Stimulated activated CD8-positive, alpha-beta memory T cell treated with anti-CD3 and anti-CD28 coated beads, Interleukin-12 subunit alpha, Interleukin-12 subunit beta, amount 100 ng/mL, for 24 hours (primary cell): ENCODE measurements around the gene FNDC3A.
"Not testable (repeated sequence)": the region's sequence is repeated elsewhere in the genome, so short reads cannot be mapped to it uniquely, and the experiment has no call there.

Source experiments
- DNase-seq: peaks from one replicate; pipeline ENCODE4 v3.0.0-alpha.2; 2020; ENCODE audit errors: extremely low read depth

The FNDC3A gene

GRCh38 chr13:49134305-49134704, 158.6 kb downstream of the FNDC3A start:
- DNase-seq = no peak

GRCh38 chr13:49137138-49137643, 161.5 kb downstream of the FNDC3A start:
- DNase-seq = not testable (repeated sequence)

- DNase-seq = no peak
Observed at GRCh38 chr13:49140910-49141611, 165.3 kb downstream of the FNDC3A start.

GRCh38 chr13:49146950-49147355, 171.2 kb downstream of the FNDC3A start:
- DNase-seq = no peak

DNA sequence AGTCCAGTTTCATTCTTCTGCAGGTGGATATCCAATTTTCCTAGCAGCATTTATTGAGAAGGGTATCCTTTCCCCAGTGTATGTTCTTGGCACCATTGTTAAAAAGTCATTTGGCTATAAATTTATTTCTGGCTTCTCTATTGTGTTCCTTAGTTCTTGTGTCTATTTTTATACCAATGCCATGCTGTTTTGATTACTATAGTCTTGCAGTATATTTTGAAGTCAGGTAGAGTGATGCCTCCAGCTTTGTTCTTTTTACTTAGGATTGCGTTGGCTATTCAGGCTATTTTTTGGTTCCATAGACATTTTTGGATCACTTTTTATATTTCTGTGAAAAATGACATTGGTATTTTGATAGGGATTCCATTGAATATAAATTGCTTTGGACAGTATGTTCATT, 172.7 kb downstream of the FNDC3A start:
- DNase-seq = no peak

DNA sequence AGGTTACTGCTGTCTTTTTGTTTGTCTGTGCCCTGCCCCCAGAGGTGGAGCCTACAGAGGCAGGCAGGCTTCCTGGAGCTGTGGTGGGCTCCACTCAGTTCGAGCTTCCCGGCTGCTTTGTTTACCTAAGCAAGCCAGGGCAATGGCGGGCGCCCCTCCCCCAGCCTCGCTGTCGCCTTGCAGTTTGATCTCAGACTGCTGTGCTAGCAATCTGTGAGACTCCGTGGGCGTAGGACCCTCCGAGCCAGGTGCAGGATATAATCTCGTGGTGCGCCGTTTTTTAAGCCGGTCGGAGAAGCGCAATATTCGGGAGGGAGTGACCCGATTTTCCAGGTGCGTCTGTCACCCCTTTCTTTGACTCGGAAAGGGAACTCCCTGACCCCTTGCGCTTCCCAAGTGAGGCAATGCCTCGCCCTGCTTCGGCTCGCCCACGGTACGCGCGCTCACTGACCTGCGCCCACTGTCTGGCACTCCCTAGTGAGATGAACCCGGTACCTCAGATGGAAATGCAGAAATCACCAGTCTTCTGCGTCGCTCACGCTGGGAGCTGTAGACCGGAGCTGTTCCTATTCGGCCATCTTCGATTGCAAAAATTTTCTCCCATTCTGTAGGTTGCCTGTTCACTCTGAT, 182.4 kb downstream of the FNDC3A start:
- DNase-seq = not testable (repeated sequence)

GRCh38 chr13:49163162-49163561, 187.4 kb downstream of the FNDC3A start:
- not testable (repeated sequence) for DNase-seq

- DNase-seq = no peak
Observed at GRCh38 chr13:49164712-49165111, 189.0 kb downstream of the FNDC3A start.

DNA sequence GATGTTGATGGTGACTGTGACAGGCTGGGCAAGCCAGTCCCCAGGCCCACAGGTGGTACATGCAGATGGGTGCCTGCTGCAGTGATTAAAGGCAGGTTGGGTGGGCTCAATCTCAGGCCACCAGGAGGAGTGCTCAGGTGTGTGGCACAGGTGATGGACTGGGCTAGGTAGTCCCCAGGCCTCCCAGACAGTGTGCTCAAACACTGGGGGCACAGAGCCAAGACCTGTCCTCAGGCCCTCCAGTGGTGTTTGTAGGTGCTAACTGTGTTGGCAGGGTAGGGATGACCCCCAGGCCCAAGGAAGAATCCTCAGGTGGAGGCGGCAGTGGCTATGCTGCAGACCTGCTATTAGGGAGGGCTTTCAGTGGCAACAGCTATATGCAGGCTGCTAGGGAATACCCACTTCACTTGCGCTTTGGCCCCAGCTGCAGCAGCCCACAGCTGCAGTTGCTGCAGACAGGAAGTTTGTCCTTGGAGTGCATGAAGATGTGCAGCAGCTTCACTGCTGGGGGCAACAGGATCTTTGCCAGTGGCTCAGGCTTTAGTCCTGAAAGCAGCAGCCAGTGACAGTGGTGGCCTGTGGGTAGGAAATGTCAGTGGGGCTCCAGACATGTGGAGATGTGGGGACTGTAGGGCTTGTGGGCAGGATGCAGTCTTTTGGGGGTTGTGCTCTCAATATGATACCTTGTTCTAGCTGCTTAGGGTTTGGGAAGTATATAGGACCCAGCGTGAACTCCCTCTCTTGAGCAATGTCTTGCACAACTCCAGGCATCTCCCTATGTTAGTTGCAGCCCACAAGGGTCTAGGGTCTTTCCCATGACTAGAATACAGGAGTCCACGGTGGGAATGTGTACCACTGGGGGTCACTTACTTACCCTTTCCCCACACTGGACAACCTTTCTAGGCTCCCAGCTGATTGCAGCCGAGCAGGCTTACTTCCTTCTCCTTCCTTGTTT, 190.4 kb downstream of the FNDC3A start:
- no peak for DNase-seq

DNA sequence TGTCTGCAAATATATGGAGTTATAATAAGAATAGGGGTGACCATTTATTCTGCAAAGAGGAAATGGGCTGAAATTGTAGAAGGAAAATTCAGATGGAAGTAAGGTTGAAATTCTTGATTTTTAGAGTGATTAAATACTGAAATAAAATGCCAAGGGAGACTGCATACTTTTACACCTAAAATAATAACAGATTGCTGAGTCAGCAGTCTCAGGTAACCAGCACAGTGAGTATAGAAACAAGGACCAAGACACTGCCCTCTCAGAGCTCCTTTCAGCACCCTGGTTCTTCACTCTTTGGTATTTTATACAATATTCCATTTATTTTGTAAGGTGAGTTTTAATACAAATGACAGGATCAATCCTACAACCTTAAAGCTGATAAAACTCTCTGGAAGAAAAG, 195.6 kb downstream of the FNDC3A start:
- DNase-seq = no peak

DNA sequence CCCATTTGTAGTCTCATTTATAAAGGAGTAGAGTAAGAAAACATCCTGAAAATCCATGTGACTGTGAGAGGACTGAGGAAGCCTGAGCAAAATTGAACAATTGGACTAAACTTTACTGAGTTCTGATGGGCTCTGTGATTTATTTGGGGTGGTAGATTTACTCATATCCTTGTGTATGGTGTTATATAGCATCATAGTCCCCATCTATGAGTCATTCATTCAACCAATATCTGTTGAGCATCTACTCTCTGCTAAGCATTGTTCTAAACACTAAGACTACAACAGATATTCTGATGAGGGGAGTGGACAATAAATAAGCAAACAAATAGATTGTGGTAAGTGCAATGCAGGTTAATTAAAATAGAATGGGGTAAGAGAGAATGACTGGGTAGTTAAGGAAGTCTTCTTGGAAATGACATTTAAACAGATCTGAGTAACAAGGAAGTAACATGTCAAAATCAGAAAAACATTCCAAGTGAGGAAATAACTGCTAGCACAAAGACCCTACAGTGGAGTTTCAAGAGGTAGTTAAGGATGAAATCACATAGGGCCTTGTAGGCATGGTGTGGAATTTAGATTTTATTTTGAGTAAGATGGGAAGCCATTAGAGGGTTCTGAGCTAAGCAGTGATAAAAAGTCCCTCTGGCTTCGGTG, 208.1 kb downstream of the FNDC3A start:
- DNase-seq = no peak

- DNase-seq = no peak
Observed at GRCh38 chr13:49184621-49185020, 208.9 kb downstream of the FNDC3A start.

DNA sequence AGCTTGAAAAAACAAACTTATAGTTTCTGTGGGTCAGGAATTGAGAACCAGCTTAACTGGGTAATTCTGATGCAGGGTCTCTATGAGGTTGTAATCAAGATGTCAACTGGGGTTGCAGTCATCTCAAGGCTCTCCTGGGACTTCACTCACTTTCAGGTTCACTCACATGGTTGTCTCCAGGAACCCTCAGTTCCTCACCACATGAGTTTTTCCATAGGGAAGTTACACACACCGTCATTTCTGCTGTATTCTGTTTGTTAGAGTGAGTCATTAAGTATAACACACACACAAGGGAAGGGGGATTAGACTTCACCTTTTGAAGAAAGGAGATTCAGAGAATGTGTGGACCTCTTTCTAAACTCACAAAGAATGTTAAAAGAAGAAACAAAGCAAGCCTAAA, 209.6 kb downstream of the FNDC3A start:
- DNase-seq = no peak

DNA sequence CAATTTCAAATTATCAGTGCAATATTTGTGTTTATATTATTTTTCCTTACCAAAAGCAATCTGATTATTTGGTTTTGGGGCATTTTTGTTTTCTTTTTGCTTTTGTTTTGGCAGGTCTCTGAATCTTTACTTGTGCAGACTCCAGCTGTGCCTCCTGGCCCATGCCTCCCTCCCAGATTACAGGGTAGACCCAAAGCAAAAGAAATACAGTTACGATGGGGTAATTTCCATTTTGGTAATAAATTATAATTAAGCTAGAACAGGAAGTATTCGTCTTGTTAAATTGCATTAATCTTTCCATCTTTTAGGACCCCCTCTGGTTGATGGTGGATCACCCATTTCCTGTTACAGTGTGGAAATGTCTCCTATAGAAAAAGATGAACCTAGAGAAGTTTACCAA, 215.2 kb downstream of the FNDC3A start:
- no peak for DNase-seq

GRCh38 chr13:49206641-49207040, 230.9 kb downstream of the FNDC3A start:
- DNase-seq = no peak

GRCh38 chr13:49208619-49209018, 232.9 kb downstream of the FNDC3A start:
- no peak for DNase-seq

- DNase-seq = no peak
Observed at GRCh38 chr13:49210114-49210513, 234.4 kb downstream of the FNDC3A start.

DNA sequence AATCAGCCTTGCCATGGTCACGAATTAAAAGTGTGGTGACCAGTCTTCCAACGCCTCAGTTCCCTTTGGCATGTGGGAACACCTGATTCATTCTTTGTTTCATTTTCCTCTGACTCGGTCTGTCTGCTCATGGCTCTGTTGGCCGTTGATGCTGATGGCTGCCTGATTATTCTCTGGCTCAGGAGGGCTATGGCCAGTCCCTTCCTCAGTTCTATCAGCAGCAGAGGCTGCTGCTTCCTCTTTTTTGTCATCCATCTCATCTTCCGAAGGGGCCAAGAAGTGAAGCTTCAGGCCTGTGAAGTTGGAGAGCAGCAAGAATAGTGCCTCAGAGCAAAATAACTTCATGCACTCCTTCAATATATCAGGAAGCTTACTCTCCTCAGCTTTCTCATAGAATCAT, 235.0 kb downstream of the FNDC3A start:
- no peak for DNase-seq

DNA sequence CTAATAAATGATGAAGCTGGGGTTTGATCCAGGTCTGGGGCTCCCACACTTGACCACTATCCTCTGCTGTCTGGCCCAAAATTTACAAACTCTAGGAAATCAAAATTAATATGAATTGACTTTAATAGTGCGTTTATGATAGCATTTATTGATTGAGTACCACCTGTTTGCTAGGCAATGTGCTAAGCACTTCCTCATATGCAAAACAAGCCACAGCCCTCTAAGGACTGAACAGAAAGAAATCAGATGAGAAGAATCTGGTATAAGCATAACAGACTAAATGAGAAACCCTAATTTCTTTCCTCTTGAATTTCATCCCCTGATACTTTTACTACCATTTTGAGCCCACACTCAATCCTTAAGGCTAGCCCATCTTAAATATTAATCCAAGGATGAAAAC, 237.8 kb downstream of the FNDC3A start:
- no peak for DNase-seq

GRCh38 chr13:49213997-49214916, 238.5 kb downstream of the FNDC3A start:
- DNase-seq = no peak

DNA sequence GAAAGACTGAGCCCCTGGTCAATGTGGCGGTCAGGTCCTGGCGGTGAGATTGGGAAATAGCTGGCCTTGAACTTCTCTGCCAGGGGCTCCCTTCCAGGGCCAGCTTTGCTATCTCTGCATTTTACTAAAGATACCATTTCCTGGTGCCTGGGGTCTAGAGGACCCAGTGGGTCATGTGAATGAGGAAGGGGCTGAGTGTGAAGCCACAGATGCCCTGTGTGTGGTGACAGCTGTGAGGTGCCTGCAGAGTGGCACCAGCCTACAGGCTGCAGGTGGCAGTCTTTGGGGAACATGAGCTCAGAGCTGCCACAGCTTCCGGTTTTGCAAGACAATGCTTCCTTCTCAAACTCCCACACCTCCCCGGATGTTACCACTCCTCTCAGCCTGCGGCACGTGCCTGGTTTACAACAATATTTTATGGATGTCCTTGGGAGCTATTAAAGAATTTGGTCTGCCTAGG, 239.2 kb downstream of the FNDC3A start:
- DNase-seq = no peak
